ENCODE results near the gene PRRX2. TPM values are rescaled to one million over a fixed set of nuclear protein-coding genes. Genes with fewer than 3 reads are reported as not detected.
"Not testable (repeated sequence)": the region's sequence is repeated elsewhere in the genome, so short reads cannot be mapped to it uniquely, and the experiment has no call there.

PRRX2 gene
- total and polyA plus RNA-seq, 9 of the 15 experiments (the other 6 are each of a cell fraction or from before 2014, with no cell fraction given): 0.21 TPM; not detected in 8

DNA sequence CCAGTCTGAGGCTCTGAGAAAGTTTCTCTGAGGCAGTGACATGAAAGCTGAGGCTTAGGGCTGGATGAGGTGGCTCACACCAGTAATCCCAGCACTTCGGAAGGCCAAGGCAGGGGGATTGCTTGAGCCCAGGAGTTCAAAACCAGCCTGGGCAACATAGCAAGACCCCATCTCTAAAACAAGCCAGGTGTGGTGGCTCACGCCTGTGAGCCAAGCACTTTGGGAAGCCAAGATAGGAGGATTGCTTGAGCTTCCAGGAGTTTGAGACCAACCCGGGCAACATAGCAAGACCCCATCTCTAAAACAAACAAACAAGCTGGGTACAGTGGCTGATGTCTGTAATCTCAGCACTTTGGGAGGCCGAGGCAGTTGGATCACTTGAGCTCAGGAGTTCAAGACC is 83.6 kb downstream of the PRRX2 start:
- POLR2A ChIA-PET: interaction anchor here (0.6 to 5.2 kb wide), 8 partner anchors 10 to 1530 kb away, joined by 3 to 29 read pairs (median 3); no protein-coding TSS in a partner anchor
- H3K27ac ChIP-seq (ENCODE audit: extremely low read depth, low read depth, low read length); intact Hi-C loops (cut with micrococcal nuclease); H3K9ac ChIP-seq (ENCODE audit: insufficient read depth in 1 of 2, low read depth in 2 of 2, low read length in 2 of 2); ATAC-seq; H3K9me1 ChIP-seq (ENCODE audit: control insufficient read depth, insufficient read depth, low read length); H2AFZ ChIP-seq (ENCODE audit: low read depth, low read length); in situ Hi-C loops (cut with MboI); H3K4me3 ChIP-seq; H4K20me1 ChIP-seq (replicated peaks; ENCODE audit: control insufficient read depth, insufficient read depth, low read length); H3K9me3 ChIP-seq (replicated peaks; ENCODE audit: control insufficient read depth, insufficient read depth, low read depth, low read length); H3K79me2 ChIP-seq (ENCODE audit: control insufficient read depth, insufficient read depth, low read length); H3K4me2 ChIP-seq (ENCODE audit: insufficient read depth, low read length); CTCF ChIA-PET (ENCODE audit: low intra/inter-chr PET ratio); BruUV-seq (replicated peaks); FAIRE-seq; DNase-seq (ENCODE audit: extremely low read depth in 1 of 4, low spot score in 3 of 4); H3K36me3 ChIP-seq (ENCODE audit: control insufficient read depth, insufficient read depth, low read length): not testable (repeated sequence)
- Histone ChIP-seq H3K4me1 (replicated peaks in 1 of 2; ENCODE audit: control insufficient read depth in 2 of 2, insufficient read depth in 2 of 2, low read length in 2 of 2) (peaks cover 11 to 17% of the 10 kb centered on the region in 2 experiments; a peak in 4 of 5 replicates), H3K27me3 (ENCODE audit: control insufficient read depth in 2 of 2, insufficient read depth in 2 of 2, low read length in 2 of 2) (peaks cover 40 to 71% of the 10 kb centered on the region in 2 experiments; a peak in 4 of 5 replicates)
- peak; percentile 80 for TF ChIP-seq ZNF121 (CRISPR knock-in tag; conservative IDR thresholded peaks at IDR 0.05)
- 27% methylated on average over 4 of the region's 4 CpGs for WGBS (ENCODE audit: insufficient coverage, low coverage, missing lambda C conversion rate)

DNA sequence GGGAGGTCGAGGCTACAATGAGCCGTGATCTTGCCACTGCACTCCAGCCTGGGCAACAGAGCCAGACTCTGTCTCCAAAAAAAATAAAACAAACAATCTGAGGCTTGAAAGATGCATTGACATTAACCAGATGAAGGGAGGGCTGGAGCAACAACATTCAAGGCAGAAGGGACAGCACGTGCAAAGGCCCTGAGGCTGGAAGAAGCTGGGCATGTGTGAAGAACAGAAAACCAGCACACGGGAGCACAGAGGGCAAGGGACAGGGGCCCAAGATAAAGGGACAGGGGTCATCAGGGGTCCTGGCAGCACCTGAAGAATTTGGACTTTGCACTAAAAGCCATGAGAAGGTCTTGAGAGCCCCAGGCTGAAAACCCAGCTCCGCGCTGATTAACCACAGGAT is 84.1 kb downstream of the PRRX2 start:
- CTCF ChIA-PET (ENCODE audit: low intra/inter-chr PET ratio): no interaction called here
- BruUV-seq (replicated peaks): no TSS peak
- H3K9me3 ChIP-seq (replicated peaks; ENCODE audit: control insufficient read depth, insufficient read depth, low read depth, low read length): no peaks in the 10 kb centered on the region
- H3K79me2 ChIP-seq (ENCODE audit: control insufficient read depth, insufficient read depth, low read length): no peaks in the 10 kb centered on the region
- no peak overlapping the region for H3K27ac ChIP-seq (ENCODE audit: extremely low read depth, low read depth, low read length)
- no peak overlapping the region for H2AFZ ChIP-seq (ENCODE audit: low read depth, low read length)
- peaks cover 40 to 70% of the 10 kb centered on the region in 2 experiments; a peak in 4 of 5 replicates for H3K27me3 ChIP-seq (ENCODE audit: control insufficient read depth in 2 of 2, insufficient read depth in 2 of 2, low read length in 2 of 2)
- H3K36me3 ChIP-seq (ENCODE audit: control insufficient read depth, insufficient read depth, low read length): no peaks in the 10 kb centered on the region
- H3K9ac ChIP-seq (ENCODE audit: insufficient read depth in 1 of 2, low read depth in 2 of 2, low read length in 2 of 2): no peak overlapping the region
- H3K4me3 ChIP-seq: no peak overlapping the region
- FAIRE-seq (no peak), ATAC-seq (no peak), DNase-seq (ENCODE audit: extremely low read depth in 1 of 4, low spot score in 3 of 4) (no peak)
- peaks cover 11 to 17% of the 10 kb centered on the region in 2 experiments; a peak in 4 of 5 replicates for H3K4me1 ChIP-seq (replicated peaks in 1 of 2; ENCODE audit: control insufficient read depth in 2 of 2, insufficient read depth in 2 of 2, low read length in 2 of 2)
- no peaks in the 10 kb centered on the region for H4K20me1 ChIP-seq (replicated peaks; ENCODE audit: control insufficient read depth, insufficient read depth, low read length)
- intact Hi-C loops (cut with micrococcal nuclease) (no loop called here), in situ Hi-C loops (cut with MboI) (no loop called here)
- 39% methylated on average over 6 of the region's 6 CpGs for WGBS (ENCODE audit: insufficient coverage, low coverage, missing lambda C conversion rate)
- H3K9me1 ChIP-seq (ENCODE audit: control insufficient read depth, insufficient read depth, low read length): no peaks in the 10 kb centered on the region
- no peak overlapping the region for H3K4me2 ChIP-seq (ENCODE audit: insufficient read depth, low read length)
- POLR2A ChIA-PET: interaction anchor here (0.6 to 5.2 kb wide), 10 partner anchors 10 to 1531 kb away, joined by 3 to 29 read pairs (median 4); no protein-coding TSS in a partner anchor
- TF ChIP-seq CXXC5 (CRISPR knock-in tag; IDR thresholded peaks at IDR 0.05) (no peak), KDM1A (IDR thresholded peaks at IDR 0.05) (peak; percentile 18 to 29; a peak in 2 of 4 replicates), RFX5 (IDR thresholded peaks at IDR 0.05; ENCODE audit: low read depth, low read length) (no peak), ZNF583 (CRISPR knock-in tag; IDR thresholded peaks at IDR 0.05) (no peak), NFE2L1 (tag; IDR thresholded peaks at IDR 0.05; ENCODE audit: borderline replicate concordance, low read depth) (no peak)
- TF ChIP-seq, protein P1, sequence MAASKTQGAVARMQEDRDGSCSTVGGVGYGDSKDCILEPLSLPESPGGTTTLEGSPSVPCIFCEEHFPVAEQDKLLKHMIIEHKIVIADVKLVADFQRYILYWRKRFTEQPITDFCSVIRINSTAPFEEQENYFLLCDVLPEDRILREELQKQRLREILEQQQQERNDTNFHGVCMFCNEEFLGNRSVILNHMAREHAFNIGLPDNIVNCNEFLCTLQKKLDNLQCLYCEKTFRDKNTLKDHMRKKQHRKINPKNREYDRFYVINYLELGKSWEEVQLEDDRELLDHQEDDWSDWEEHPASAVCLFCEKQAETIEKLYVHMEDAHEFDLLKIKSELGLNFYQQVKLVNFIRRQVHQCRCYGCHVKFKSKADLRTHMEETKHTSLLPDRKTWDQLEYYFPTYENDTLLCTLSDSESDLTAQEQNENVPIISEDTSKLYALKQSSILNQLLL (CRISPR knock-in tag; IDR thresholded peaks at IDR 0.05; ENCODE audit: borderline replicate concordance): no peak
- TF ChIP-seq, protein P2, sequence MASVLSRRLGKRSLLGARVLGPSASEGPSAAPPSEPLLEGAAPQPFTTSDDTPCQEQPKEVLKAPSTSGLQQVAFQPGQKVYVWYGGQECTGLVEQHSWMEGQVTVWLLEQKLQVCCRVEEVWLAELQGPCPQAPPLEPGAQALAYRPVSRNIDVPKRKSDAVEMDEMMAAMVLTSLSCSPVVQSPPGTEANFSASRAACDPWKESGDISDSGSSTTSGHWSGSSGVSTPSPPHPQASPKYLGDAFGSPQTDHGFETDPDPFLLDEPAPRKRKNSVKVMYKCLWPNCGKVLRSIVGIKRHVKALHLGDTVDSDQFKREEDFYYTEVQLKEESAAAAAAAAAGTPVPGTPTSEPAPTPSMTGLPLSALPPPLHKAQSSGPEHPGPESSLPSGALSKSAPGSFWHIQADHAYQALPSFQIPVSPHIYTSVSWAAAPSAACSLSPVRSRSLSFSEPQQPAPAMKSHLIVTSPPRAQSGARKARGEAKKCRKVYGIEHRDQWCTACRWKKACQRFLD (CRISPR knock-in tag; IDR thresholded peaks at IDR 0.05): 0 out of 2 replicates have a peak, but pooled peaks have one; percentile 20
- TF ChIP-seq, protein P3, sequence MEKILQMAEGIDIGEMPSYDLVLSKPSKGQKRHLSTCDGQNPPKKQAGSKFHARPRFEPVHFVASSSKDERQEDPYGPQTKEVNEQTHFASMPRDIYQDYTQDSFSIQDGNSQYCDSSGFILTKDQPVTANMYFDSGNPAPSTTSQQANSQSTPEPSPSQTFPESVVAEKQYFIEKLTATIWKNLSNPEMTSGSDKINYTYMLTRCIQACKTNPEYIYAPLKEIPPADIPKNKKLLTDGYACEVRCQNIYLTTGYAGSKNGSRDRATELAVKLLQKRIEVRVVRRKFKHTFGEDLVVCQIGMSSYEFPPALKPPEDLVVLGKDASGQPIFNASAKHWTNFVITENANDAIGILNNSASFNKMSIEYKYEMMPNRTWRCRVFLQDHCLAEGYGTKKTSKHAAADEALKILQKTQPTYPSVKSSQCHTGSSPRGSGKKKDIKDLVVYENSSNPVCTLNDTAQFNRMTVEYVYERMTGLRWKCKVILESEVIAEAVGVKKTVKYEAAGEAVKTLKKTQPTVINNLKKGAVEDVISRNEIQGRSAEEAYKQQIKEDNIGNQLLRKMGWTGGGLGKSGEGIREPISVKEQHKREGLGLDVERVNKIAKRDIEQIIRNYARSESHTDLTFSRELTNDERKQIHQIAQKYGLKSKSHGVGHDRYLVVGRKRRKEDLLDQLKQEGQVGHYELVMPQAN (IDR thresholded peaks at IDR 0.05; ENCODE audit: borderline replicate concordance): no peak
- TF ChIP-seq, protein P4, sequence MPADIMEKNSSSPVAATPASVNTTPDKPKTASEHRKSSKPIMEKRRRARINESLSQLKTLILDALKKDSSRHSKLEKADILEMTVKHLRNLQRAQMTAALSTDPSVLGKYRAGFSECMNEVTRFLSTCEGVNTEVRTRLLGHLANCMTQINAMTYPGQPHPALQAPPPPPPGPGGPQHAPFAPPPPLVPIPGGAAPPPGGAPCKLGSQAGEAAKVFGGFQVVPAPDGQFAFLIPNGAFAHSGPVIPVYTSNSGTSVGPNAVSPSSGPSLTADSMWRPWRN (IDR thresholded peaks at IDR 0.05; ENCODE audit: low read depth): no peak

Measured in K562 (cell line).